ENCODE measurements around the gene METTL4. TPM values are rescaled to one million over a fixed set of nuclear protein-coding genes. Genes with fewer than 3 reads are reported as not detected.

Gene METTL4
- polyA plus RNA-seq, 1 donor from 2014 or later = 12.7 TPM

DNA sequence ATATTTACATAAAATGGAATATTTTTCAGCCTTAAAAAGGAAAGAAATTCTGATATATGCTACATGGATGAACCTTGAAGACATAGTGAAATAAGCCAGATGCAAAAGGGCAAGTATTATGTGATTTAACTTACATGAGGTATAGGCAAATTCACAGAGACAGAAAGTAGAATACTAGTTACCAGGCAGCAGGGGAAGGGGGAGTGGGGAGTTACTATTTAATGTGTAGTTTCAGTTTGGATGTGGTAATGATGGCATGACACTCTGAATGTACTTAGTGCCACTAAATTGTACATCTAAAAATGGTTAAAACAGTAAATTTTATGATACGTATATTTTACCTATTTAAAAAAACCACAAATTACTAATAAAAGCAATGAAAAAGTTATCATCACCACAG lies 12.1 kb downstream of the METTL4 start:
- Histone ChIP-seq H3K4me2 (ENCODE audit: low read length) (no peak overlapping the region), H4K20me1 (ENCODE audit: insufficient read depth) (no peaks in the 10 kb centered on the region), H3K27me3 (ENCODE audit: insufficient read depth, low read depth, low read length) (no peaks in the 10 kb centered on the region), H3K36me3 (ENCODE audit: insufficient read depth, low read length) (no peaks in the 10 kb centered on the region), H3K9ac (ENCODE audit: low read length) (no peak overlapping the region), H3K9me3 (ENCODE audit: low read length) (no peaks in the 10 kb centered on the region), H3K9me2 (ENCODE audit: insufficient read depth, low read length) (no peaks in the 10 kb centered on the region), H3K27ac (ENCODE audit: low read length) (no peak overlapping the region), H2AFZ (ENCODE audit: low read depth, low read length) (no peak overlapping the region), H3K4me3 (ENCODE audit: low read length) (no peak overlapping the region), H3F3A (ENCODE audit: insufficient read depth, low read length, poor library complexity, severe bottlenecking) (no peaks in the 10 kb centered on the region), H3K79me2 (replicated peaks; ENCODE audit: insufficient read depth, low read length) (no peaks in the 10 kb centered on the region)
- TF ChIP-seq, protein P1, sequence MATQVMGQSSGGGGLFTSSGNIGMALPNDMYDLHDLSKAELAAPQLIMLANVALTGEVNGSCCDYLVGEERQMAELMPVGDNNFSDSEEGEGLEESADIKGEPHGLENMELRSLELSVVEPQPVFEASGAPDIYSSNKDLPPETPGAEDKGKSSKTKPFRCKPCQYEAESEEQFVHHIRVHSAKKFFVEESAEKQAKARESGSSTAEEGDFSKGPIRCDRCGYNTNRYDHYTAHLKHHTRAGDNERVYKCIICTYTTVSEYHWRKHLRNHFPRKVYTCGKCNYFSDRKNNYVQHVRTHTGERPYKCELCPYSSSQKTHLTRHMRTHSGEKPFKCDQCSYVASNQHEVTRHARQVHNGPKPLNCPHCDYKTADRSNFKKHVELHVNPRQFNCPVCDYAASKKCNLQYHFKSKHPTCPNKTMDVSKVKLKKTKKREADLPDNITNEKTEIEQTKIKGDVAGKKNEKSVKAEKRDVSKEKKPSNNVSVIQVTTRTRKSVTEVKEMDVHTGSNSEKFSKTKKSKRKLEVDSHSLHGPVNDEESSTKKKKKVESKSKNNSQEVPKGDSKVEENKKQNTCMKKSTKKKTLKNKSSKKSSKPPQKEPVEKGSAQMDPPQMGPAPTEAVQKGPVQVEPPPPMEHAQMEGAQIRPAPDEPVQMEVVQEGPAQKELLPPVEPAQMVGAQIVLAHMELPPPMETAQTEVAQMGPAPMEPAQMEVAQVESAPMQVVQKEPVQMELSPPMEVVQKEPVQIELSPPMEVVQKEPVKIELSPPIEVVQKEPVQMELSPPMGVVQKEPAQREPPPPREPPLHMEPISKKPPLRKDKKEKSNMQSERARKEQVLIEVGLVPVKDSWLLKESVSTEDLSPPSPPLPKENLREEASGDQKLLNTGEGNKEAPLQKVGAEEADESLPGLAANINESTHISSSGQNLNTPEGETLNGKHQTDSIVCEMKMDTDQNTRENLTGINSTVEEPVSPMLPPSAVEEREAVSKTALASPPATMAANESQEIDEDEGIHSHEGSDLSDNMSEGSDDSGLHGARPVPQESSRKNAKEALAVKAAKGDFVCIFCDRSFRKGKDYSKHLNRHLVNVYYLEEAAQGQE (IDR thresholded peaks at IDR 0.05; ENCODE audit: borderline replicate concordance) = no peak
- no peak for TF ChIP-seq SMC3 (conservative IDR thresholded peaks at IDR 0.05; ENCODE audit: poor library complexity)

DNA sequence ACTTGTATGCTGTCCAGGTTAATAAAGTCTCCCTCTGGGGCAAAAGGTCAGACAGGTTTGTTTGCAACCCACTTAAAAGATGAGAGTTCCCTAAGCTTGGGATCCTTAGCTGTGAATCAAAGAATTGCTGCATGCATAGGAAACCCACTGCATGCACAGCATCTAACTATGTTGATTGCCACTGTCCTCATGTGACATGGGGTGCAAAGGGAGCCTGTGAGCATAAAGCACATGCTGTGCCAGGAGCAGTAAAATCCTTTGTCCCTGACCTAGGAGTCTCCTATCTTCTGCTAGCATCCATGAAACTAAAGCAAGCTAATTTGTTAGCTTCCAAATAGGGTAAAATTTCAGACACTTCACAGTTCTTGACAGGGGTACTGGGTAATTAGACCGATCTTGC lies 13.8 kb downstream of the METTL4 start:
- Histone ChIP-seq H3K36me3 (ENCODE audit: insufficient read depth, low read length) (no peaks in the 10 kb centered on the region), H4K20me1 (ENCODE audit: insufficient read depth) (no peaks in the 10 kb centered on the region), H3K4me2 (ENCODE audit: low read length) (no peak overlapping the region), H3K27me3 (ENCODE audit: insufficient read depth, low read depth, low read length) (no peaks in the 10 kb centered on the region), H3F3A (ENCODE audit: insufficient read depth, low read length, poor library complexity, severe bottlenecking) (no peaks in the 10 kb centered on the region), H3K9ac (ENCODE audit: low read length) (no peak overlapping the region), H3K9me3 (ENCODE audit: low read length) (no peaks in the 10 kb centered on the region), H3K4me3 (ENCODE audit: low read length) (no peak overlapping the region), H3K9me2 (ENCODE audit: insufficient read depth, low read length) (no peaks in the 10 kb centered on the region), H3K79me2 (replicated peaks; ENCODE audit: insufficient read depth, low read length) (no peaks in the 10 kb centered on the region), H3K27ac (ENCODE audit: low read length) (no peak overlapping the region), H2AFZ (ENCODE audit: low read depth, low read length) (no peak overlapping the region)
- no peak for TF ChIP-seq EZH2 (IDR thresholded peaks at IDR 0.05; ENCODE audit: borderline replicate concordance, insufficient read depth, low read length, poor library complexity, severe bottlenecking)
- no peak for TF ChIP-seq MXI1 (conservative IDR thresholded peaks at IDR 0.05; ENCODE audit: poor library complexity, severe bottlenecking)
- no peak for TF ChIP-seq TAF1 (IDR thresholded peaks at IDR 0.05; ENCODE audit: low read depth)
- TF ChIP-seq, protein P1 (IDR thresholded peaks at IDR 0.05; ENCODE audit: borderline replicate concordance) = no peak
- TF ChIP-seq POLR2AphosphoS5 (IDR thresholded peaks at IDR 0.05) = no peak
- TF ChIP-seq, protein P2, sequence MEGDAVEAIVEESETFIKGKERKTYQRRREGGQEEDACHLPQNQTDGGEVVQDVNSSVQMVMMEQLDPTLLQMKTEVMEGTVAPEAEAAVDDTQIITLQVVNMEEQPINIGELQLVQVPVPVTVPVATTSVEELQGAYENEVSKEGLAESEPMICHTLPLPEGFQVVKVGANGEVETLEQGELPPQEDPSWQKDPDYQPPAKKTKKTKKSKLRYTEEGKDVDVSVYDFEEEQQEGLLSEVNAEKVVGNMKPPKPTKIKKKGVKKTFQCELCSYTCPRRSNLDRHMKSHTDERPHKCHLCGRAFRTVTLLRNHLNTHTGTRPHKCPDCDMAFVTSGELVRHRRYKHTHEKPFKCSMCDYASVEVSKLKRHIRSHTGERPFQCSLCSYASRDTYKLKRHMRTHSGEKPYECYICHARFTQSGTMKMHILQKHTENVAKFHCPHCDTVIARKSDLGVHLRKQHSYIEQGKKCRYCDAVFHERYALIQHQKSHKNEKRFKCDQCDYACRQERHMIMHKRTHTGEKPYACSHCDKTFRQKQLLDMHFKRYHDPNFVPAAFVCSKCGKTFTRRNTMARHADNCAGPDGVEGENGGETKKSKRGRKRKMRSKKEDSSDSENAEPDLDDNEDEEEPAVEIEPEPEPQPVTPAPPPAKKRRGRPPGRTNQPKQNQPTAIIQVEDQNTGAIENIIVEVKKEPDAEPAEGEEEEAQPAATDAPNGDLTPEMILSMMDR (IDR thresholded peaks at IDR 0.05; ENCODE audit: poor library complexity, severe bottlenecking) = no peak
- TF ChIP-seq EP300 (conservative IDR thresholded peaks at IDR 0.05; ENCODE audit: poor library complexity, severe bottlenecking) = no peak
- TF ChIP-seq RAD21 (conservative IDR thresholded peaks at IDR 0.05) = no peak
- TF ChIP-seq SMC3 (conservative IDR thresholded peaks at IDR 0.05; ENCODE audit: poor library complexity) = no peak

Data from neural cell (in vitro differentiated cells).